Colonic mucosa (tissue), 4 donors: ENCODE data around the gene RBM6. TPM values are rescaled to one million over a fixed set of nuclear protein-coding genes. Genes with fewer than 3 reads are reported as not detected.

Source experiments
- DNase-seq: peaks from one replicate; pipeline ENCODE4 v3.0.0-alpha.2; 2020
- H3K27ac ChIP-seq: fragments of 200-600 bp; one replicate; pipeline ENCODE4 v1.8.0; 2021
- H3K27me3 ChIP-seq: fragments of 200-600 bp; one replicate; pipeline ENCODE4 v1.8.0; 2021
- H3K36me3 ChIP-seq: fragments of 200-600 bp; one replicate; pipeline ENCODE4 v1.8.0; 2021
- H3K4me1 ChIP-seq: fragments of 200-600 bp; one replicate; pipeline ENCODE4 v1.8.0; 2021; ENCODE audit warnings: mild to moderate bottlenecking
- H3K4me3 ChIP-seq: fragments of 200-600 bp; one replicate; pipeline ENCODE4 v1.8.0; 2021
- H3K9ac ChIP-seq, 2 donors: one replicate each; pipeline ENCODE4 v1.7.0; 2013; ENCODE audit warnings: control low read depth in 2 of 2, low read depth in 2 of 2, low read length in 2 of 2
- H3K9me3 ChIP-seq: fragments of 200-600 bp; one replicate; pipeline ENCODE4 v1.8.0; 2021
- intact Hi-C: fragments of 100-400 bp; cut with DNase I; formaldehyde crosslinking; loops from one replicate; pipeline ENCODE4 v1.14.1; 2022
- total RNA-seq, 2 donors: library from RNA; stranded (reverse); fragmentation: NEBNext Ultra II Directional in 1 of 2; extraction: Animal tissue kit (Norgen Biotek cat#: 25700) in 1 of 2; gene quantifications; one replicate each; pipeline ENCODE4 v1.2.1, GENCODE V29; 2021
- TF ChIP-seq, protein P1 (sequence below): fragments of 200-600 bp; IDR thresholded peaks from one replicate; pipeline ENCODE4 v1.8.0; 2022; ENCODE audit warnings: antibody characterized with exemption, mild to moderate bottlenecking
- donor health status: healthy.
- donor health status: DM: no; HTN: no; CAD: no.
- donor health status: DM: no; HTN: no; CAD: no.

The RBM6 gene
- total RNA-seq, 2 donors from 2014 or later, result 49.8 to 60.3 TPM

DNA sequence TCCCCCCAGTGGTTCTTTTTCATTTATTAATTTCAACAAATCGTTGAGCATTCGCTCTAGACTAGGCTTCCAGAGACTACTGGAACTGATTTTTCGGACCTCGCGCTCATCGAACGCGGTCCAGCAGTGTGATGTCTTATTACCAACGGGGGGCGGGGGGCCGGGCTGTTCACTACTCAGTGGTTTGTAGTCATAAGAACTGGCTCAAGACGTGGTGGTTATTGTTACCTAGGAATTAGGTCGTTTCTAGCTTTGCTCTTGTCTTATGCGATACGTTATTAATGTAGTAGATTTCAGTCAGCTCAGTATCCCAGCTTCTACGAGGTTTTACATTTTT lies 149.6 kb downstream of the RBM6 start:
- H3K27ac ChIP-seq, result peak overlapping the region; percentile 82
- peak overlapping the region; percentile 91 to 96 for H3K9ac ChIP-seq
- intact Hi-C loops, result no loop called here
- no peaks in the 10 kb centered on the region for H3K9me3 ChIP-seq
- H3K27me3 ChIP-seq, result no peaks in the 10 kb centered on the region
- peaks cover 8% of the 10 kb centered on the region for H3K4me1 ChIP-seq
- peak overlapping the region; percentile 77 for H3K4me3 ChIP-seq
- H3K36me3 ChIP-seq, result peaks cover 9% of the 10 kb centered on the region
- no peak for DNase-seq
- TF ChIP-seq, protein P1, sequence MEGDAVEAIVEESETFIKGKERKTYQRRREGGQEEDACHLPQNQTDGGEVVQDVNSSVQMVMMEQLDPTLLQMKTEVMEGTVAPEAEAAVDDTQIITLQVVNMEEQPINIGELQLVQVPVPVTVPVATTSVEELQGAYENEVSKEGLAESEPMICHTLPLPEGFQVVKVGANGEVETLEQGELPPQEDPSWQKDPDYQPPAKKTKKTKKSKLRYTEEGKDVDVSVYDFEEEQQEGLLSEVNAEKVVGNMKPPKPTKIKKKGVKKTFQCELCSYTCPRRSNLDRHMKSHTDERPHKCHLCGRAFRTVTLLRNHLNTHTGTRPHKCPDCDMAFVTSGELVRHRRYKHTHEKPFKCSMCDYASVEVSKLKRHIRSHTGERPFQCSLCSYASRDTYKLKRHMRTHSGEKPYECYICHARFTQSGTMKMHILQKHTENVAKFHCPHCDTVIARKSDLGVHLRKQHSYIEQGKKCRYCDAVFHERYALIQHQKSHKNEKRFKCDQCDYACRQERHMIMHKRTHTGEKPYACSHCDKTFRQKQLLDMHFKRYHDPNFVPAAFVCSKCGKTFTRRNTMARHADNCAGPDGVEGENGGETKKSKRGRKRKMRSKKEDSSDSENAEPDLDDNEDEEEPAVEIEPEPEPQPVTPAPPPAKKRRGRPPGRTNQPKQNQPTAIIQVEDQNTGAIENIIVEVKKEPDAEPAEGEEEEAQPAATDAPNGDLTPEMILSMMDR, result no peak

DNA sequence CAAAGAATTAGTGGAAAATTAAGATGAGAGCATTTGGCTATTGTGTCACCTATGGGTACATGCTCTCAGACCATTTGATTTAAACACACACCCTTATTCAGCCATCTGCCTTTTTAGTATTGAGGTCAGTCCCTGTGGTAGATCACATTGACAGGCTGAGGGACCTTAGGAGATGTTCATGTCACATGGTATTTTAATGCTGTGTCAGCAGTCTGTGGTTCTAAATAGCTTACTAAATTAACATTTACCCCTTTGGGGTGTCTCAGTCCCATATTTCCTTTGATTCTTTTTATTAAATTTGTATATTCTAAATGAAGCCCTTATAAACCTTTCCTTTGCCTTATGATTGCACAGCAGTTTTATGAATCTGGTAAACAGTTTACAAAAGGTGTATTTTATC lies 151.0 kb downstream of the RBM6 start:
- peaks cover 8% of the 10 kb centered on the region for H3K4me1 ChIP-seq
- intact Hi-C loops, result no loop called here
- H3K9me3 ChIP-seq, result no peaks in the 10 kb centered on the region
- TF ChIP-seq, protein P1, result no peak
- no peaks in the 10 kb centered on the region for H3K27me3 ChIP-seq
- DNase-seq, result no peak
- H3K4me3 ChIP-seq, result no peak overlapping the region
- peaks cover 9% of the 10 kb centered on the region for H3K36me3 ChIP-seq
- no peak overlapping the region for H3K9ac ChIP-seq
- H3K27ac ChIP-seq, result no peak overlapping the region

DNA sequence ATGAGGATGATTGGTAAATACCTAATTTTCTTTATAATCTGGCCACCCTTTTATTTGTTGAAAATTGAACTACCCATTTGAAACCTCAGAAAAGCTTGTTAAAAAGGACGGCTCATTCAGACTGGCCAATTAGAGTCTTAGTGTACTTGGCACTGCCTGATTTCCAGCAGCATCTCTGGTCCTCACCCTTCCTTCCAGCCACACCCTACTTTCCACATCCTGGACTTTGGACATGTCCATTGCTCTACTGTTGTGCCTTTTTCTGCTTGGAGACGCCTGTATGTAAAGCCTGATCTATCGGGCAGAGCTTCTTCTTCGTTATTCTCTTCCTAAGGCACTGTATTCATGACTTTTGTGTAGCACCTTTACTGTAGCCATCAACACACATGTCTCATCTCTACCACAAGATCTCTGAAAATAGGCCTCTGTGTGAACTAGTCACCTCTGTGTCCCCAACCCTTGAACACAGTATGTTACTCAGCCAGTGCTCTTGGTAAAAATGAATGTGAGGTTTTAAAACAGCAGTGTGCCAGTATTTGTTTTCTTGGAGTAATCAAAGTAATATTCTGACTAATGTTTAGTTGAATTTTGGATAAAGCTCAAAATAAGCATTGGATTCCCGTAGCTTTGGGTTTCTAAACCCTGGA lies 155.5 kb downstream of the RBM6 start:
- H3K36me3 ChIP-seq, result peaks cover 19% of the 10 kb centered on the region
- H3K4me1 ChIP-seq, result peaks cover 5% of the 10 kb centered on the region
- no peak overlapping the region for H3K27ac ChIP-seq
- H3K27me3 ChIP-seq, result no peaks in the 10 kb centered on the region
- peak; percentile 60 for DNase-seq
- H3K9ac ChIP-seq, result no peak overlapping the region
- TF ChIP-seq, protein P1, result no peak
- intact Hi-C loops, result no loop called here
- H3K9me3 ChIP-seq, result no peaks in the 10 kb centered on the region
- no peak overlapping the region for H3K4me3 ChIP-seq

DNA sequence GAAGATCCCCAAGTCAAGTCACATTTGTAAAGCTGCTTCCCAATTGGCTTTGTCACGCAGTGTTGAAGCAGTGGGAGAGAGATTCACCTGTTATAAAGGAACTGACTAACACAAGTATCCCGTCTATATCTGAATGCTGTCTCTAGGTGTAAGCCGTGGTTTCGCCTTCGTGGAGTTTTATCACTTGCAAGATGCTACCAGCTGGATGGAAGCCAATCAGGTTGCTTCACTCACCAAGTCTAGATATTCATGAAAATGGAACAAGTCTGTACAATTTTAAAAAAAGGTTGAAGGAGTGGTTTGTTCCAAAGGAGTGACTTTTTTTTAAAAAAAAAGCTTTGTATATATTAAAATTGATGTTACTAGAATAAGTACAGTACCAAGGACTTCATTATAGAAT lies 160.4 kb downstream of the RBM6 start:
- H3K4me3 ChIP-seq, result no peak overlapping the region
- peaks cover 46% of the 10 kb centered on the region for H3K36me3 ChIP-seq
- H3K4me1 ChIP-seq, result no peaks in the 10 kb centered on the region
- TF ChIP-seq, protein P1, result no peak
- H3K27me3 ChIP-seq, result no peaks in the 10 kb centered on the region
- H3K9ac ChIP-seq, result no peak overlapping the region
- no peak for DNase-seq
- H3K9me3 ChIP-seq, result no peaks in the 10 kb centered on the region
- intact Hi-C loops, result no loop called here
- H3K27ac ChIP-seq, result no peak overlapping the region

DNA sequence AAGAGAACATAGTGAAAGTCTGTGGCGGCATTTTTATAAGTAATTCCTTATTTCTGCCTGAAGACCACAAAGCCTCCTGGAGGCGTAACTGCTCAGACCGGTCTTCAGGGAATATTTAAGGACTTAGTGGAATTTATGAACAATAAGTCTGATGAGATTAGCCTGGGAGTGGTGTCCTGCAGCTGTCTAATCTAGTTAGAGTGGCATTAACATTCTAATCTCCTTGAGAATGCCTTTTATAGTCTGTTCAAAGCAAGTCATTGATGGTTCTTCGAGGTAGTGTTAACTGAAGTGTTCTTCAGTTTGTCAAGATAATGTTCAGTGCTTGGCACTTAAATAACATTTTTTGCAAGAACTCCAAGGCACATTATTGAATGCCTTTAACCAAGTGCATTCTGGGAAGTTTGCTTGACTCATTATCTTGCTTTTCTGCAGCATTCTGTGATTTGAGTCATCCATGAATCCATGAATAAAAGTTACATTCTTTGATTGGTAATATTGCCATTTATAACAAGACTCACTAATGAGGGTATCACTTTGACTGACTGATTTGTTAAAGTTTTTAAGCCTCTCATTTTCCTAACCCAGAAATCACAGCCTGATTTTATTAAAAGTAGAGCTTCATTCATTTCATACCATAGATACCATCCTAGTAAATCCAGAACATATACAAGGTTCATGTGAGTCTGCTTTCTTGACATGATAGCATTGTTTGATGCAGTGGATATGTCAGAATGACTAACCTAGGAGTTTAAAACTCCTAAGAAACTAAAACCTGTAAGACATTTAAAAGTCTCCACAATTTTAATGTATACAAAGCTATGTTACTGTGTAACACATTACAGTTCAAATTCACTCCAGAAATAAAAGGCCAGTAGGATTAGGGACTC lies 161.3 kb downstream of the RBM6 start:
- Histone ChIP-seq H3K4me3 (no peak overlapping the region), H3K27ac (no peak overlapping the region), H3K4me1 (no peaks in the 10 kb centered on the region), H3K9ac (no peak overlapping the region), H3K9me3 (no peaks in the 10 kb centered on the region), H3K27me3 (no peaks in the 10 kb centered on the region), H3K36me3 (peaks cover 48% of the 10 kb centered on the region)
- intact Hi-C loops, result no loop called here
- DNase-seq, result no peak
- TF ChIP-seq, protein P1, result no peak
